ENCODE measurements around the gene RANGAP1.
"Not testable (repeated sequence)": the region's sequence is repeated elsewhere in the genome, so short reads cannot be mapped to it uniquely, and the experiment has no call there.

RANGAP1 gene

GRCh38 chr22:41261541-41262249 lies 24.3 kb downstream of the RANGAP1 start:
- DNase-seq (ENCODE audit: low read depth in 2 of 2, low spot score in 1 of 2), result no peak

- no peak for DNase-seq (ENCODE audit: low read depth in 2 of 2, low spot score in 1 of 2)
These were observed 25.1 kb downstream of the RANGAP1 start for GRCh38 chr22:41260871-41261270.

GRCh38 chr22:41259756-41260155 lies 26.2 kb downstream of the RANGAP1 start:
- DNase-seq (ENCODE audit: low read depth in 2 of 2, low spot score in 1 of 2), result not testable (repeated sequence)

GRCh38 chr22:41257696-41258095 lies 28.3 kb downstream of the RANGAP1 start:
- DNase-seq (ENCODE audit: low read depth in 2 of 2, low spot score in 1 of 2), result no peak

GRCh38 chr22:41256254-41257253 lies 29.4 kb downstream of the RANGAP1 start:
- no peak for DNase-seq (ENCODE audit: low read depth in 2 of 2, low spot score in 1 of 2)

- DNase-seq (ENCODE audit: low read depth in 2 of 2, low spot score in 1 of 2), result no peak
These were observed 31.8 kb downstream of the RANGAP1 start for GRCh38 chr22:41254230-41254629.

GRCh38 chr22:41252365-41252764 lies 33.6 kb downstream of the RANGAP1 start:
- DNase-seq (ENCODE audit: low read depth in 2 of 2, low spot score in 1 of 2), result no peak

- no peak for DNase-seq (ENCODE audit: low read depth in 2 of 2, low spot score in 1 of 2)
These were observed 35.9 kb downstream of the RANGAP1 start for GRCh38 chr22:41250127-41250526.

GRCh38 chr22:41249442-41249841 lies 36.5 kb downstream of the RANGAP1 start:
- DNase-seq (ENCODE audit: low read depth in 2 of 2, low spot score in 1 of 2), result no peak

GRCh38 chr22:41248758-41249157 lies 37.2 kb downstream of the RANGAP1 start:
- no peak for DNase-seq (ENCODE audit: low read depth in 2 of 2, low spot score in 1 of 2)

GRCh38 chr22:41248314-41248713 lies 37.7 kb downstream of the RANGAP1 start:
- DNase-seq (ENCODE audit: low read depth in 2 of 2, low spot score in 1 of 2), result no peak

- DNase-seq (ENCODE audit: low read depth in 2 of 2, low spot score in 1 of 2), result no peak
These were observed 38.3 kb downstream of the RANGAP1 start for GRCh38 chr22:41247703-41248102.

GRCh38 chr22:41245917-41246499 lies 40.0 kb downstream of the RANGAP1 start:
- DNase-seq (ENCODE audit: low read depth in 2 of 2, low spot score in 1 of 2), result no peak

GRCh38 chr22:41243361-41243760 lies 42.6 kb downstream of the RANGAP1 start:
- no peak for DNase-seq (ENCODE audit: low read depth in 2 of 2, low spot score in 1 of 2)

- DNase-seq (ENCODE audit: low read depth in 2 of 2, low spot score in 1 of 2), result no peak
These were observed 43.4 kb downstream of the RANGAP1 start for GRCh38 chr22:41242396-41243117.

- DNase-seq (ENCODE audit: low read depth in 2 of 2, low spot score in 1 of 2), result no peak
These were observed 44.8 kb downstream of the RANGAP1 start for GRCh38 chr22:41241133-41241676.

GRCh38 chr22:41240377-41241132 lies 45.4 kb downstream of the RANGAP1 start, which contains the start of gene CHADL:
Gene CHADL (minus strand): TSS chr22:41240931. CDS start chr22:41240881, 50 bp downstream.
- no peak for DNase-seq (ENCODE audit: low read depth in 2 of 2, low spot score in 1 of 2)

GRCh38 chr22:41239443-41240128 lies 46.4 kb downstream of the RANGAP1 start:
- DNase-seq (ENCODE audit: low read depth in 2 of 2, low spot score in 1 of 2), result no peak
